ENCODE results near the gene EOMES. TPM values are rescaled to one million over a fixed set of nuclear protein-coding genes. Genes with fewer than 3 reads are reported as not detected.

EOMES gene
- total RNA-seq, 4 donors from 2014 or later: 0.22 to 0.68 (median 0.65) TPM; not detected in 1

GRCh38 chr3:27679691-27680090 lies 42.4 kb downstream of the EOMES start:
- TF ChIP-seq, protein P1, sequence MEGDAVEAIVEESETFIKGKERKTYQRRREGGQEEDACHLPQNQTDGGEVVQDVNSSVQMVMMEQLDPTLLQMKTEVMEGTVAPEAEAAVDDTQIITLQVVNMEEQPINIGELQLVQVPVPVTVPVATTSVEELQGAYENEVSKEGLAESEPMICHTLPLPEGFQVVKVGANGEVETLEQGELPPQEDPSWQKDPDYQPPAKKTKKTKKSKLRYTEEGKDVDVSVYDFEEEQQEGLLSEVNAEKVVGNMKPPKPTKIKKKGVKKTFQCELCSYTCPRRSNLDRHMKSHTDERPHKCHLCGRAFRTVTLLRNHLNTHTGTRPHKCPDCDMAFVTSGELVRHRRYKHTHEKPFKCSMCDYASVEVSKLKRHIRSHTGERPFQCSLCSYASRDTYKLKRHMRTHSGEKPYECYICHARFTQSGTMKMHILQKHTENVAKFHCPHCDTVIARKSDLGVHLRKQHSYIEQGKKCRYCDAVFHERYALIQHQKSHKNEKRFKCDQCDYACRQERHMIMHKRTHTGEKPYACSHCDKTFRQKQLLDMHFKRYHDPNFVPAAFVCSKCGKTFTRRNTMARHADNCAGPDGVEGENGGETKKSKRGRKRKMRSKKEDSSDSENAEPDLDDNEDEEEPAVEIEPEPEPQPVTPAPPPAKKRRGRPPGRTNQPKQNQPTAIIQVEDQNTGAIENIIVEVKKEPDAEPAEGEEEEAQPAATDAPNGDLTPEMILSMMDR (IDR thresholded peaks at IDR 0.05; ENCODE audit: low read depth): no peak

- TF ChIP-seq, protein P1 (IDR thresholded peaks at IDR 0.05; ENCODE audit: low read depth): no peak
Measured at GRCh38 chr3:27678234-27678633, 43.9 kb downstream of the EOMES start.

DNA sequence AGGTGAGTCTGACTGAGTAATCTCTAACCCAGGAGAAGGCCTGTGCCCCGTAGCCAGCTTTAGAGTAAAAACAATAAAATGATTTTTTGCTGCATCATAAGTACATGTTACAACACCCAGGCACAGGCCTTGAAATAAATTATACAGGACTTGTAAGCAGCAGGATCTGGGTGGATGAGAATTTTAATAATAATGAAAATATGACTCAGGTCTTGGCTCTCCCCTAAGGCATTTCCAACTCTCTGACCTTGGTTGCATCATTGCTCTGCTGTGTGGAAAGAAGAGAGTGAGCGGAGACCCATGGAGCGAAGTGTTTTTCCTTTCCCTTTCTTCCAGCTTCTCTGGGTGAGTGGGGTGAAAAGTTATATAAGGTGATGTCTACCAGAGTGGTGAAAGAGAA lies 44.6 kb downstream of the EOMES start:
- TF ChIP-seq, protein P1 (IDR thresholded peaks at IDR 0.05; ENCODE audit: low read depth): no peak

GRCh38 chr3:27675287-27675686 lies 46.8 kb downstream of the EOMES start:
- TF ChIP-seq, protein P1 (IDR thresholded peaks at IDR 0.05; ENCODE audit: low read depth): no peak

DNA sequence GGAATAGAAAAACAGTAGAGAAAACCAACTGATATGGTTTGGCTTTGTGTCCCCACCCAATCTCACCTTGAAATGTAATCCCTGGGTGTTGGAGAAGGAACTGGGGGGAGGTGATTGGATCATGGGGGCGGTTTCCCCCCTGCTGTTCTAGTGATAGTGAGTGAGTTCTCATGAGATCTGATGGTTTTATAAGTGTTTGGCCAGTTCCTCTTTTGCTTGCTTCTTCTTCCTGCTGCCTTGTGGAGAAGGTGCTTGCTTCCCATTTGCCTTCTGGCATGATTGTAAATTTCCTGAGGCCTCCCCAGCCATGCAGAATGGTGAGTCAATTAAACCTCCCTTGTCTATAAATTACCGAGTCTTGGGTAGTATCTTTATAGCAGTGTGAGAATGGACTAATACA lies 48.4 kb downstream of the EOMES start:
- TF ChIP-seq, protein P1 (IDR thresholded peaks at IDR 0.05; ENCODE audit: low read depth): no peak

DNA sequence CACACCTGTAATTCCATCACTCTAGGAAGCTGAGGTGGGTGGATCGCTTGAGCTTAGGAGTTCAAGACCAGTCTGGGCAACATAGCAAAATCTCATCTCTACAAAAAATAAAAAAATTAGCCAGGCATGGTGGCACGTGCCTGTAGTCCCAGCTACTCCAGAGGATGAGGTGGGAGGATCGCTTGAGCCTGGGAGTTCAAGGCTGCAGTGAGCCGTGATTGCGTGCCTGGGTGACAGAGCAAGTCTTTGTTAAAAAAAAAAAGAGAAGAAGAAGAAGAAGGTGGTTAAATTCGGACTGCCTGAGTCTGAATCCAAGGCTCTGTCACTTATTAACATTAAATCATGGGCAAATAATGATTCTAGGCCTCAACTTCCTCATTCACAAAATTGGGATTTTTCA lies 51.0 kb downstream of the EOMES start:
- TF ChIP-seq, protein P1 (IDR thresholded peaks at IDR 0.05; ENCODE audit: low read depth): no peak

- TF ChIP-seq, protein P1 (IDR thresholded peaks at IDR 0.05; ENCODE audit: low read depth): no peak
Measured at GRCh38 chr3:27670619-27671018, 51.5 kb downstream of the EOMES start.

Measured in subcutaneous adipose tissue (tissue), 4 donors.